Measurements from ENCODE around the gene RHBDF2. TPM values are rescaled to one million over a fixed set of nuclear protein-coding genes. Genes with fewer than 3 reads are reported as not detected.
"Not testable (repeated sequence)": the region's sequence is repeated elsewhere in the genome, so short reads cannot be mapped to it uniquely, and the experiment has no call there.

Gene RHBDF2
- total and polyA plus RNA-seq, 2 experiments from 2014 or later: 4.9 to 11.0 TPM

GRCh38 chr17:76528156-76528527 lies 26.9 kb upstream of the RHBDF2 start:
- peak overlapping the region; percentile 98 for H3K27ac ChIP-seq
- WGBS (ENCODE audit: low lambda C conversion rate, missing lambda C conversion rate): 72% methylated on average over 15 of the region's 15 CpGs
- DNase-seq (ENCODE audit: low spot score): no peak
- no peaks in the 10 kb centered on the region for H3K27me3 ChIP-seq
- no peaks in the 10 kb centered on the region for H3K9me2 ChIP-seq (replicated peaks; ENCODE audit: insufficient read depth)
- H3K4me3 ChIP-seq: no peak overlapping the region
- no peaks in the 10 kb centered on the region for H4K20me1 ChIP-seq (ENCODE audit: insufficient read depth, poor library complexity, severe bottlenecking)
- no peaks in the 10 kb centered on the region for H3K79me2 ChIP-seq
- peak overlapping the region; percentile 65 for H3K4me2 ChIP-seq
- H3K4me1 ChIP-seq (ENCODE audit: insufficient read depth): peaks cover 65% of the 10 kb centered on the region
- no peak for TF ChIP-seq EZH2 (IDR thresholded peaks at IDR 0.05; ENCODE audit: borderline replicate concordance)
- no peak for TF ChIP-seq EZH2phosphoT487 (IDR thresholded peaks at IDR 0.05; ENCODE audit: low read depth, severe bottlenecking, unreplicated experiment)
- TF ChIP-seq CTCF (IDR thresholded peaks at IDR 0.05; ENCODE audit: poor library complexity): no peak
- no peaks in the 10 kb centered on the region for H3K9me3 ChIP-seq (ENCODE audit: low read depth)
- no peak overlapping the region for H2AFZ ChIP-seq
- no peaks in the 10 kb centered on the region for H3K36me3 ChIP-seq (replicated peaks; ENCODE audit: insufficient read depth, low read depth)

- WGBS (ENCODE audit: low lambda C conversion rate, missing lambda C conversion rate): 46% methylated on average over 22 of the region's 26 CpGs
- peak; percentile 81 for DNase-seq (ENCODE audit: low spot score)
- Histone ChIP-seq H3K79me2 (no peaks in the 10 kb centered on the region), H3K27me3 (no peaks in the 10 kb centered on the region), H3K4me2 (peak overlapping the region; percentile 65), H3K9me2 (replicated peaks; ENCODE audit: insufficient read depth) (no peaks in the 10 kb centered on the region), H3K4me1 (ENCODE audit: insufficient read depth) (peaks cover 61% of the 10 kb centered on the region), H3K36me3 (replicated peaks; ENCODE audit: insufficient read depth, low read depth) (no peaks in the 10 kb centered on the region), H3K9me3 (ENCODE audit: low read depth) (no peaks in the 10 kb centered on the region), H2AFZ (no peak overlapping the region), H4K20me1 (ENCODE audit: insufficient read depth, poor library complexity, severe bottlenecking) (no peaks in the 10 kb centered on the region), H3K27ac (peak overlapping the region; percentile 98), H3K4me3 (no peak overlapping the region)
- TF ChIP-seq EZH2 (IDR thresholded peaks at IDR 0.05; ENCODE audit: borderline replicate concordance) (no peak), CTCF (IDR thresholded peaks at IDR 0.05; ENCODE audit: poor library complexity) (no peak), EZH2phosphoT487 (IDR thresholded peaks at IDR 0.05; ENCODE audit: low read depth, severe bottlenecking, unreplicated experiment) (no peak)
Measured at GRCh38 chr17:76527430-76528111, 26.3 kb upstream of the RHBDF2 start.

- H3K4me3 ChIP-seq; H3K9me2 ChIP-seq (replicated peaks; ENCODE audit: insufficient read depth); H3K27me3 ChIP-seq; H3K9me3 ChIP-seq (ENCODE audit: low read depth); H3K36me3 ChIP-seq (replicated peaks; ENCODE audit: insufficient read depth, low read depth); H3K79me2 ChIP-seq; H4K20me1 ChIP-seq (ENCODE audit: insufficient read depth, poor library complexity, severe bottlenecking); H2AFZ ChIP-seq; DNase-seq (ENCODE audit: low spot score): not testable (repeated sequence)
- Histone ChIP-seq H3K4me2 (peak overlapping the region; percentile 65), H3K27ac (peak overlapping the region; percentile 98), H3K4me1 (ENCODE audit: insufficient read depth) (peaks cover 56% of the 10 kb centered on the region)
- 53% methylated on average over 5 of the region's 9 CpGs for WGBS (ENCODE audit: low lambda C conversion rate, missing lambda C conversion rate)
Measured at GRCh38 chr17:76527016-76527415, 25.8 kb upstream of the RHBDF2 start.

GRCh38 chr17:76525513-76525833 lies 24.2 kb upstream of the RHBDF2 start:
- H3K27me3 ChIP-seq; DNase-seq (ENCODE audit: low spot score); H3K4me3 ChIP-seq; H3K9me2 ChIP-seq (replicated peaks; ENCODE audit: insufficient read depth); H3K79me2 ChIP-seq; H2AFZ ChIP-seq; H3K36me3 ChIP-seq (replicated peaks; ENCODE audit: insufficient read depth, low read depth); H3K9me3 ChIP-seq (ENCODE audit: low read depth); H4K20me1 ChIP-seq (ENCODE audit: insufficient read depth, poor library complexity, severe bottlenecking): not testable (repeated sequence)
- Histone ChIP-seq H3K27ac (peak overlapping the region; percentile 73), H3K4me2 (peak overlapping the region; percentile 60), H3K4me1 (ENCODE audit: insufficient read depth) (peaks cover 48% of the 10 kb centered on the region)
- 83% methylated on average over 8 of the region's 8 CpGs for WGBS (ENCODE audit: low lambda C conversion rate, missing lambda C conversion rate)
